Body of pancreas (tissue), 4 donors: ENCODE results near the gene LIPE.

Source experiments
- POLR2A ChIP-seq, 3 donors: fragments of 450-650 bp; IDR thresholded peaks; one replicate each; pipeline ENCODE4 v1.6.1; 2016; ENCODE audit warnings: antibody characterized with exemption in 3 of 3, mild to moderate bottlenecking in 2 of 3
- TF ChIP-seq, protein P1 (sequence below), 7 experiments: fragments of 450-650 bp in 4 of 7; fragments of 200-600 bp in 3 of 7; sonication (generic) in 3 of 7; IDR thresholded peaks; one replicate each; pipeline ENCODE4 v1.5.1; 2016 to 2019; ENCODE audit warnings: antibody characterized with exemption in 7 of 7

DNA sequence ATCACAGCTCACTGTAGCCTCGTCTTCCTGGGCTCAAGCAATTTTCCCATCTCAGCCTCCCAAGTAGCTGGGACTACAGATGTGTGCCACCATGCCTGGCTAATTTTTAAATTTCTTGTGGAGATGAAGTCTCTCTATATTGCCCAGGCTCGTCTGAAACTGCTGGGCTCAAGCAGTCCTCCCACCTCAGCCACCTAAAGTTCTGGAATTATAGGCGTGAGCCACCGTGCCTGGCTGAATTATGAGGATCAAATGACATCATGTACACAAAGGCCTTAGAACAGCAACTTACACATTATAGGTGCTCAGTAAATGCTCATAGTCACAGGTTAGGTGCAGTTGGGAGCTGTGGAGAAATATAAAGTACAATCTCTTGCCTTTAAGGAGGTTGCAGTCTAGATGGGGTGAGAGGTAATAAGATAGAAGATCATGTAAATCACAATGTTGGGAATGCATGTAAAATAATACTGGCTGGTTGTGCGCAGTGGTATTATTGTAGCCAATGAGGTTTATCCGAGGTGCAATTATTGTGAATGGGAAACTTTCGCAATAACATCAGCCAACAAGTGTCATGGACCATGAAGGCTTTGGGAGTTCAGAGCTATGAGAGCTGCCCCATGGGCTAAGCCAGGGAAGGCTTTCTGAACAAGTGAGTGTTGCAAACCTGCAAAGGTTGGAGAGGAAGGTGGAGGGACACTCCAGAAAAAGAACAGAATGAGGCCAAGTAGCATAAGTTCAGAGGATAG is 45.4 kb upstream of the LIPE start:
- TF ChIP-seq, protein P1, sequence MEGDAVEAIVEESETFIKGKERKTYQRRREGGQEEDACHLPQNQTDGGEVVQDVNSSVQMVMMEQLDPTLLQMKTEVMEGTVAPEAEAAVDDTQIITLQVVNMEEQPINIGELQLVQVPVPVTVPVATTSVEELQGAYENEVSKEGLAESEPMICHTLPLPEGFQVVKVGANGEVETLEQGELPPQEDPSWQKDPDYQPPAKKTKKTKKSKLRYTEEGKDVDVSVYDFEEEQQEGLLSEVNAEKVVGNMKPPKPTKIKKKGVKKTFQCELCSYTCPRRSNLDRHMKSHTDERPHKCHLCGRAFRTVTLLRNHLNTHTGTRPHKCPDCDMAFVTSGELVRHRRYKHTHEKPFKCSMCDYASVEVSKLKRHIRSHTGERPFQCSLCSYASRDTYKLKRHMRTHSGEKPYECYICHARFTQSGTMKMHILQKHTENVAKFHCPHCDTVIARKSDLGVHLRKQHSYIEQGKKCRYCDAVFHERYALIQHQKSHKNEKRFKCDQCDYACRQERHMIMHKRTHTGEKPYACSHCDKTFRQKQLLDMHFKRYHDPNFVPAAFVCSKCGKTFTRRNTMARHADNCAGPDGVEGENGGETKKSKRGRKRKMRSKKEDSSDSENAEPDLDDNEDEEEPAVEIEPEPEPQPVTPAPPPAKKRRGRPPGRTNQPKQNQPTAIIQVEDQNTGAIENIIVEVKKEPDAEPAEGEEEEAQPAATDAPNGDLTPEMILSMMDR (IDR thresholded peaks at IDR 0.05): no peak
- no peak for TF ChIP-seq POLR2A (IDR thresholded peaks at IDR 0.05)
